H9 (cell line): Measurements from ENCODE around the gene SRA1. TPM values are rescaled to one million over a fixed set of nuclear protein-coding genes. Genes with fewer than 3 reads are reported as not detected.

Experiments used
- DNase-seq: peaks from one replicate; pipeline ENCODE4 v3.0.0-alpha.2; 2017
- H2AFZ ChIP-seq: one replicate; pipeline ENCODE4 v1.6.1; 2013; ENCODE audit warnings: mild to moderate bottlenecking, low read length, control low read depth, moderate library complexity
- H2AK5ac ChIP-seq: 2 replicates; pipeline ENCODE4 v1.6.1; 2013; ENCODE audit warnings: low read length, control low read depth, mixed read lengths; ENCODE audit not compliant: insufficient read length
- H2BK120ac ChIP-seq: one replicate; pipeline ENCODE4 v1.6.1; 2013; ENCODE audit warnings: low read depth, mild to moderate bottlenecking, low read length, control low read depth, inconsistent platforms; ENCODE audit not compliant: poor library complexity, severe bottlenecking
- H2BK12ac ChIP-seq: 2 replicates; pipeline ENCODE4 v1.6.1; 2013; ENCODE audit warnings: low read length, control low read depth, mixed read lengths, low read depth; ENCODE audit not compliant: insufficient read length
- H2BK15ac ChIP-seq: 2 replicates; pipeline ENCODE4 v1.6.1; 2013; ENCODE audit warnings: low read depth, low read length, control low read depth
- H2BK20ac ChIP-seq: one replicate; pipeline ENCODE4 v1.6.1; 2013; ENCODE audit warnings: low read depth, mild to moderate bottlenecking, low read length, control low read depth, inconsistent platforms; ENCODE audit not compliant: poor library complexity, severe bottlenecking
- H2BK5ac ChIP-seq: 2 replicates; pipeline ENCODE4 v1.6.1; 2013; ENCODE audit warnings: low read length, control low read depth, mixed read lengths; ENCODE audit not compliant: insufficient read length
- H3K14ac ChIP-seq: 2 replicates; pipeline ENCODE4 v1.6.1; 2013; ENCODE audit warnings: low read length, control low read depth; ENCODE audit not compliant: insufficient read depth
- H3K18ac ChIP-seq: 2 replicates; pipeline ENCODE4 v1.6.1; 2013; ENCODE audit warnings: low read depth, mild to moderate bottlenecking, mixed read lengths, low read length, control low read depth; ENCODE audit not compliant: insufficient read length
- H3K23ac ChIP-seq: 2 replicates; pipeline ENCODE4 v1.6.1; 2013; ENCODE audit warnings: low read length, control low read depth, mixed read lengths, low read depth; ENCODE audit not compliant: insufficient read length
- H3K23me2 ChIP-seq: 2 replicates; pipeline ENCODE4 v1.6.1; 2013; ENCODE audit warnings: low read depth, mild to moderate bottlenecking, mixed read lengths, low read length, control low read depth; ENCODE audit not compliant: insufficient read length, poor library complexity, severe bottlenecking
- H3K27ac ChIP-seq: 2 replicates; pipeline ENCODE4 v1.5.1; 2013; ENCODE audit warnings: low read length, control low read depth, mixed read lengths, low read depth; ENCODE audit not compliant: insufficient read length
- H3K27me3 ChIP-seq: 2 replicates; pipeline ENCODE4 v1.6.1; 2013; ENCODE audit warnings: low read length, control low read depth, inconsistent platforms; ENCODE audit not compliant: insufficient read depth
- H3K4ac ChIP-seq: 2 replicates; pipeline ENCODE4 v1.6.1; 2013; ENCODE audit warnings: low read depth, mild to moderate bottlenecking, control low read depth, inconsistent platforms, low read length, moderate library complexity
- H3K4me1 ChIP-seq: 2 replicates; pipeline ENCODE4 v1.6.1; 2013; ENCODE audit warnings: low read length, control low read depth, inconsistent platforms; ENCODE audit not compliant: insufficient read depth
- H3K4me2 ChIP-seq: 2 replicates; pipeline ENCODE4 v1.6.1; 2013; ENCODE audit warnings: low read length, control low read depth, mixed read lengths; ENCODE audit not compliant: insufficient read length, insufficient read depth
- H3K56ac ChIP-seq: 2 replicates; pipeline ENCODE4 v1.6.1; 2013; ENCODE audit warnings: low read depth, mild to moderate bottlenecking, mixed read lengths, low read length, control low read depth; ENCODE audit not compliant: insufficient read length
- H3K79me1 ChIP-seq: 2 replicates; pipeline ENCODE4 v1.6.1; 2013; ENCODE audit warnings: low read depth, mild to moderate bottlenecking, moderate library complexity, low read length, control low read depth, inconsistent platforms; ENCODE audit not compliant: insufficient read depth, poor library complexity, severe bottlenecking
- H3K79me2 ChIP-seq: 2 replicates; pipeline ENCODE4 v1.6.1; 2013; ENCODE audit warnings: low read length, control low read depth, inconsistent platforms; ENCODE audit not compliant: insufficient read depth
- H3K9ac ChIP-seq: 2 replicates; pipeline ENCODE4 v1.6.1; 2013; ENCODE audit warnings: low read length, control low read depth, mixed read lengths; ENCODE audit not compliant: insufficient read length; ENCODE audit errors: extremely low read depth
- H3K9me3 ChIP-seq: one replicate; pipeline ENCODE4 v1.6.1; 2013; ENCODE audit warnings: low read depth, low read length, inconsistent platforms; ENCODE audit not compliant: control insufficient read depth
- H3T11ph ChIP-seq: one replicate; pipeline ENCODE4 v1.6.1; 2013; ENCODE audit warnings: mild to moderate bottlenecking, low read length, control low read depth, inconsistent platforms
- H4K20me1 ChIP-seq: one replicate; pipeline ENCODE4 v1.6.1; 2013; ENCODE audit not compliant: control insufficient read depth, insufficient read length, insufficient read depth
- H4K5ac ChIP-seq: 2 replicates; pipeline ENCODE4 v1.6.1; 2013; ENCODE audit warnings: low read depth, mild to moderate bottlenecking, mixed read lengths, low read length, control low read depth; ENCODE audit not compliant: insufficient read length
- H4K8ac ChIP-seq: replicated peaks from 2 replicates; pipeline ENCODE4 v1.6.1; 2013; ENCODE audit warnings: low read length, control low read depth, mixed read lengths, low read depth; ENCODE audit not compliant: insufficient read length
- H4K91ac ChIP-seq: 2 replicates; pipeline ENCODE4 v1.6.1; 2013; ENCODE audit warnings: low read depth, mild to moderate bottlenecking, moderate library complexity, mixed read lengths, low read length, control low read depth; ENCODE audit not compliant: insufficient read length
- H3K27ac Mint-ChIP-seq, 3 experiments: 2 replicates in 2 of 3; 3 replicates in 1 of 3; pipeline ENCODE4 v1.8.0; 2020 to 2021; ENCODE audit warnings: mixed read lengths in 3 of 3, mild to moderate bottlenecking in 1 of 3, moderate library complexity in 1 of 3
- H3K27me3 Mint-ChIP-seq: 2 replicates; pipeline ENCODE4 v1.8.0; 2021; ENCODE audit warnings: low read depth, mild to moderate bottlenecking, moderate library complexity, mixed read lengths
- H3K36me3 Mint-ChIP-seq, 3 experiments: 2 replicates in 2 of 3; 3 replicates in 1 of 3; pipeline ENCODE4 v1.8.0; 2020 to 2021; ENCODE audit warnings: low read depth in 3 of 3, mixed read lengths in 3 of 3; ENCODE audit not compliant: insufficient read depth in 1 of 3
- H3K4me1 Mint-ChIP-seq, 2 experiments: 2 replicates each; pipeline ENCODE4 v1.8.0; 2020; ENCODE audit warnings: mixed read lengths in 2 of 2
- H3K4me3 Mint-ChIP-seq, 2 experiments: 2 replicates in 1 of 2; 3 replicates in 1 of 2; pipeline ENCODE4 v1.8.0; 2020 to 2021; ENCODE audit warnings: mild to moderate bottlenecking in 2 of 2, mixed read lengths in 2 of 2, moderate library complexity in 1 of 2
- H3K9me3 Mint-ChIP-seq, 2 experiments: 2 replicates in 1 of 2; 3 replicates in 1 of 2; pipeline ENCODE4 v1.8.0; 2020; ENCODE audit warnings: mild to moderate bottlenecking in 2 of 2, mixed read lengths in 2 of 2, moderate library complexity in 1 of 2
- WGBS: extraction: QIAGEN DNeasy Blood & Tissue Kit; methylation state at CpG from one replicate; pipeline ENCODE4 v1.1.7; 2013; ENCODE audit warnings: missing lambda C conversion rate, low lambda C conversion rate, mixed read lengths; ENCODE audit not compliant: insufficient read length; ENCODE audit errors: extremely low coverage; 5-methylcytosine and 5-hydroxymethylcytosine counted together
- total RNA-seq: library from RNA; stranded (reverse); gene quantifications from 2 replicates; pipeline ENCODE4 v1.2.1, GENCODE V29; 2021
- TF ChIP-seq, protein P1 (sequence below): fragments of 200-600 bp; sonication (generic); conservative IDR thresholded peaks from 3 replicates; pipeline ENCODE4 v1.8.0; 2021; ENCODE audit warnings: antibody characterized with exemption, mild to moderate bottlenecking

SRA1 gene
- total RNA-seq, 1 experiment from 2014 or later: 49.3 TPM

DNA sequence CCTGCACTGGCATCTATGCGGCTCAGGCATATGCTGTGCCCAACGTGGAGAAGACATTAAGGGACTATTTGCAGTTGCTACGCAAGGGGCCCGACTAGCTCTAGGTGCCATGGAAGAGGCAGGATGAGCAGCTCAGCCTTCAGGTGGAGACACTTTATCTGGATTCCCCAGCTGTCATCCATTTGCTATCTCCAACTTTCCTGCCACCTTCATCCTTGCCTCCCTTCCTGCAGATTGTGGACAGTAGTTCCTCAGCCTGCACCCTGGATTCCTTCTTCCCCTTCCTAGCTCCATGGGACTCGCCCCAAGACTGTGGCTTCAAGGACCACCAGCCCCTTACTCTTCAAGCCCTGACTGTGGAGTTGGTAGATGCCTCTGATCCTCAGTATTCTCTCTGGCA is 9.4 kb upstream of the SRA1 start:
- Mint-ChIP-seq H3K36me3 (peaks cover 9 to 33% (median 22%) of the 10 kb centered on the region in 3 experiments), H3K4me1 (peaks cover 14 to 18% of the 10 kb centered on the region in 2 experiments), H3K27ac (no peak overlapping the region), H3K27me3 (no peaks in the 10 kb centered on the region; the same call in 1 of the 2 replicates), H3K9me3 (no peaks in the 10 kb centered on the region; a peak in 2 of 5 replicates), H3K4me3 (peak overlapping the region in 1 of 2 experiments; percentile 34; a peak in 1 of 5 replicates)
- no peaks in the 10 kb centered on the region for H3K79me2 ChIP-seq
- no peak overlapping the region for H2AK5ac ChIP-seq
- no peak overlapping the region for H3T11ph ChIP-seq
- no peak overlapping the region for H4K91ac ChIP-seq
- H3K56ac ChIP-seq: no peak overlapping the region
- H2BK20ac ChIP-seq: no peak overlapping the region
- peaks cover 10% of the 10 kb centered on the region for H3K23me2 ChIP-seq
- H2AFZ ChIP-seq: no peak overlapping the region
- DNase-seq: no peak
- H4K20me1 ChIP-seq: no peaks in the 10 kb centered on the region
- no peak overlapping the region for H3K27ac ChIP-seq
- H3K18ac ChIP-seq: no peak overlapping the region
- no peak overlapping the region for H2BK120ac ChIP-seq
- H3K9ac ChIP-seq: no peak overlapping the region
- no peaks in the 10 kb centered on the region for H3K79me1 ChIP-seq
- H3K27me3 ChIP-seq: no peaks in the 10 kb centered on the region
- H3K4me1 ChIP-seq: peaks cover 4% of the 10 kb centered on the region; the same call in 1 of the 2 replicates
- H2BK12ac ChIP-seq: no peak overlapping the region
- no peaks in the 10 kb centered on the region for H3K9me3 ChIP-seq
- no peak overlapping the region for H3K4ac ChIP-seq
- TF ChIP-seq, protein P1, sequence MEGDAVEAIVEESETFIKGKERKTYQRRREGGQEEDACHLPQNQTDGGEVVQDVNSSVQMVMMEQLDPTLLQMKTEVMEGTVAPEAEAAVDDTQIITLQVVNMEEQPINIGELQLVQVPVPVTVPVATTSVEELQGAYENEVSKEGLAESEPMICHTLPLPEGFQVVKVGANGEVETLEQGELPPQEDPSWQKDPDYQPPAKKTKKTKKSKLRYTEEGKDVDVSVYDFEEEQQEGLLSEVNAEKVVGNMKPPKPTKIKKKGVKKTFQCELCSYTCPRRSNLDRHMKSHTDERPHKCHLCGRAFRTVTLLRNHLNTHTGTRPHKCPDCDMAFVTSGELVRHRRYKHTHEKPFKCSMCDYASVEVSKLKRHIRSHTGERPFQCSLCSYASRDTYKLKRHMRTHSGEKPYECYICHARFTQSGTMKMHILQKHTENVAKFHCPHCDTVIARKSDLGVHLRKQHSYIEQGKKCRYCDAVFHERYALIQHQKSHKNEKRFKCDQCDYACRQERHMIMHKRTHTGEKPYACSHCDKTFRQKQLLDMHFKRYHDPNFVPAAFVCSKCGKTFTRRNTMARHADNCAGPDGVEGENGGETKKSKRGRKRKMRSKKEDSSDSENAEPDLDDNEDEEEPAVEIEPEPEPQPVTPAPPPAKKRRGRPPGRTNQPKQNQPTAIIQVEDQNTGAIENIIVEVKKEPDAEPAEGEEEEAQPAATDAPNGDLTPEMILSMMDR: no peak
- H4K8ac ChIP-seq: no peak overlapping the region
- no peak overlapping the region for H3K14ac ChIP-seq
- no peak overlapping the region for H4K5ac ChIP-seq
- H3K4me2 ChIP-seq: no peak overlapping the region
- H2BK5ac ChIP-seq: no peak overlapping the region
- H3K23ac ChIP-seq: no peak overlapping the region
- H2BK15ac ChIP-seq: no peak overlapping the region
- WGBS: no CpG with 5 or more reads among the region's 5 CpGs
